ENCODE measurements around the gene SHISA9.

- TF ChIP-seq, protein P1, sequence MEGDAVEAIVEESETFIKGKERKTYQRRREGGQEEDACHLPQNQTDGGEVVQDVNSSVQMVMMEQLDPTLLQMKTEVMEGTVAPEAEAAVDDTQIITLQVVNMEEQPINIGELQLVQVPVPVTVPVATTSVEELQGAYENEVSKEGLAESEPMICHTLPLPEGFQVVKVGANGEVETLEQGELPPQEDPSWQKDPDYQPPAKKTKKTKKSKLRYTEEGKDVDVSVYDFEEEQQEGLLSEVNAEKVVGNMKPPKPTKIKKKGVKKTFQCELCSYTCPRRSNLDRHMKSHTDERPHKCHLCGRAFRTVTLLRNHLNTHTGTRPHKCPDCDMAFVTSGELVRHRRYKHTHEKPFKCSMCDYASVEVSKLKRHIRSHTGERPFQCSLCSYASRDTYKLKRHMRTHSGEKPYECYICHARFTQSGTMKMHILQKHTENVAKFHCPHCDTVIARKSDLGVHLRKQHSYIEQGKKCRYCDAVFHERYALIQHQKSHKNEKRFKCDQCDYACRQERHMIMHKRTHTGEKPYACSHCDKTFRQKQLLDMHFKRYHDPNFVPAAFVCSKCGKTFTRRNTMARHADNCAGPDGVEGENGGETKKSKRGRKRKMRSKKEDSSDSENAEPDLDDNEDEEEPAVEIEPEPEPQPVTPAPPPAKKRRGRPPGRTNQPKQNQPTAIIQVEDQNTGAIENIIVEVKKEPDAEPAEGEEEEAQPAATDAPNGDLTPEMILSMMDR (IDR thresholded peaks at IDR 0.05) = no peak
- no peak for TF ChIP-seq POLR2A (IDR thresholded peaks at IDR 0.05)
These were observed 1.2 kb upstream of the SHISA9 start for GRCh38 chr16:12900156-12900555.
